ENCODE measurements around the gene RCSD1. TPM values are rescaled to one million over a fixed set of nuclear protein-coding genes. Genes with fewer than 3 reads are reported as not detected.

The RCSD1 gene
- total RNA-seq, 1 donor from 2014 or later = 2.3 TPM

- H3K27ac Mint-ChIP-seq (ENCODE audit: unreplicated experiment) = no peak overlapping the region
- H3K4me1 Mint-ChIP-seq = peaks cover 17% of the 10 kb centered on the region
- no peaks in the 10 kb centered on the region for H3K36me3 Mint-ChIP-seq (ENCODE audit: low read depth)
- H3K4me3 Mint-ChIP-seq = no peak overlapping the region
- DNase-seq (ENCODE audit: low read depth, low spot score) = no peak
- H3K27me3 Mint-ChIP-seq (ENCODE audit: low read depth) = peaks cover 11% of the 10 kb centered on the region
- TF ChIP-seq CTCF (conservative IDR thresholded peaks at IDR 0.05) = no peak
- H3K9me3 Mint-ChIP-seq = no peaks in the 10 kb centered on the region
These were observed 77.2 kb downstream of the RCSD1 start for GRCh38 chr1:167706931-167707877.

- Mint-ChIP-seq H3K27me3 (ENCODE audit: low read depth) (peaks cover 19% of the 10 kb centered on the region), H3K9me3 (no peaks in the 10 kb centered on the region), H3K36me3 (ENCODE audit: low read depth) (no peaks in the 10 kb centered on the region), H3K4me1 (peaks cover 17% of the 10 kb centered on the region), H3K27ac (ENCODE audit: unreplicated experiment) (no peak overlapping the region), H3K4me3 (no peak overlapping the region)
- no peak for DNase-seq (ENCODE audit: low read depth, low spot score)
- TF ChIP-seq CTCF (conservative IDR thresholded peaks at IDR 0.05) = no peak
These were observed 77.9 kb downstream of the RCSD1 start for GRCh38 chr1:167707942-167708341.

GRCh38 chr1:167708940-167709389 is 78.9 kb downstream of the RCSD1 start:
- Mint-ChIP-seq H3K4me1 (peaks cover 26% of the 10 kb centered on the region), H3K36me3 (ENCODE audit: low read depth) (no peaks in the 10 kb centered on the region), H3K9me3 (no peaks in the 10 kb centered on the region), H3K27ac (ENCODE audit: unreplicated experiment) (no peak overlapping the region), H3K4me3 (peak overlapping the region; percentile 57), H3K27me3 (ENCODE audit: low read depth) (peaks cover 29% of the 10 kb centered on the region)
- DNase-seq (ENCODE audit: low read depth, low spot score) = no peak
- no peak for TF ChIP-seq CTCF (conservative IDR thresholded peaks at IDR 0.05)

- H3K4me1 Mint-ChIP-seq = peaks cover 32% of the 10 kb centered on the region
- peaks cover 2% of the 10 kb centered on the region for H3K9me3 Mint-ChIP-seq
- TF ChIP-seq CTCF (conservative IDR thresholded peaks at IDR 0.05) = no peak
- H3K36me3 Mint-ChIP-seq (ENCODE audit: low read depth) = peaks cover 9% of the 10 kb centered on the region
- no peak for DNase-seq (ENCODE audit: low read depth, low spot score)
- H3K27me3 Mint-ChIP-seq (ENCODE audit: low read depth) = peaks cover 36% of the 10 kb centered on the region
- no peak overlapping the region for H3K27ac Mint-ChIP-seq (ENCODE audit: unreplicated experiment)
- H3K4me3 Mint-ChIP-seq = no peak overlapping the region
These were observed 80.8 kb downstream of the RCSD1 start for GRCh38 chr1:167710836-167711235.

GRCh38 chr1:167711797-167712196 is 81.8 kb downstream of the RCSD1 start:
- Mint-ChIP-seq H3K27me3 (ENCODE audit: low read depth) (peaks cover 37% of the 10 kb centered on the region), H3K4me3 (peak overlapping the region; percentile 64), H3K4me1 (peaks cover 31% of the 10 kb centered on the region), H3K9me3 (peaks cover 2% of the 10 kb centered on the region), H3K27ac (ENCODE audit: unreplicated experiment) (no peak overlapping the region), H3K36me3 (ENCODE audit: low read depth) (peaks cover 9% of the 10 kb centered on the region)
- no peak for TF ChIP-seq CTCF (conservative IDR thresholded peaks at IDR 0.05)
- no peak for DNase-seq (ENCODE audit: low read depth, low spot score)

All from neural crest cell (in vitro differentiated cells).